Liver (tissue), 3 donors: ENCODE results near the gene SP110.

Experiments used
- EGR1 ChIP-seq, 2 donors: IDR thresholded peaks; 2 replicates each; pipeline ENCODE4 v1.6.1; 2016 to 2018; ENCODE audit warnings: antibody characterized with exemption in 2 of 2, low read depth in 2 of 2
- GABPA ChIP-seq, 2 donors: IDR thresholded peaks in 1 of 2; conservative IDR thresholded peaks in 1 of 2; 2 replicates each; pipeline ENCODE4 v1.6.1; 2016; ENCODE audit warnings: antibody characterized with exemption in 2 of 2, mild to moderate bottlenecking in 1 of 2, moderate library complexity in 1 of 2
- HNF4A ChIP-seq, 2 donors: conservative IDR thresholded peaks; 2 replicates each; pipeline ENCODE4 v1.6.1; 2016; ENCODE audit warnings: antibody characterized with exemption in 2 of 2, mild to moderate bottlenecking in 2 of 2
- HNF4G ChIP-seq: IDR thresholded peaks from 2 replicates; pipeline ENCODE4 v1.6.1; 2016; ENCODE audit warnings: antibody characterized with exemption
- JUND ChIP-seq, 2 donors: IDR thresholded peaks; 2 replicates each; pipeline ENCODE4 v1.6.1; 2016; ENCODE audit warnings: antibody characterized with exemption in 2 of 2
- NR2F2 ChIP-seq: IDR thresholded peaks from 2 replicates; pipeline ENCODE4 v1.6.1; 2016; ENCODE audit warnings: antibody characterized with exemption
- RAD21 ChIP-seq, 2 donors: IDR thresholded peaks; 2 replicates each; pipeline ENCODE4 v1.6.1; 2016; ENCODE audit warnings: antibody characterized with exemption in 2 of 2, mild to moderate bottlenecking in 2 of 2
- RXRA ChIP-seq, 2 donors: IDR thresholded peaks; 2 replicates each; pipeline ENCODE4 v1.6.1; 2017 to 2018; ENCODE audit warnings: antibody characterized with exemption in 2 of 2, mild to moderate bottlenecking in 1 of 2
- TAF1 ChIP-seq: conservative IDR thresholded peaks from 2 replicates; pipeline ENCODE4 v1.6.1; 2016; ENCODE audit warnings: antibody characterized with exemption, mild to moderate bottlenecking
- YY1 ChIP-seq: IDR thresholded peaks from 2 replicates; pipeline ENCODE4 v1.6.1; 2016; ENCODE audit warnings: antibody characterized with exemption, mild to moderate bottlenecking
- TF ChIP-seq, protein P1 (sequence below): IDR thresholded peaks from 2 replicates; pipeline ENCODE4 v1.6.1; 2016; ENCODE audit warnings: antibody characterized with exemption
- TF ChIP-seq, protein P2 (sequence below): fragments of 150-350 bp; IDR thresholded peaks from 2 replicates; pipeline ENCODE4 v1.5.1; 2017; ENCODE audit warnings: improper control_type of control experiment, low read depth, low read length; ENCODE audit not compliant: missing input control
- TF ChIP-seq, protein P3 (sequence below): IDR thresholded peaks from 2 replicates; pipeline ENCODE4 v1.6.1; 2016; ENCODE audit warnings: antibody characterized with exemption
- TF ChIP-seq, protein P4 (sequence below): IDR thresholded peaks from 2 replicates; pipeline ENCODE4 v1.6.1; 2016; ENCODE audit warnings: antibody characterized with exemption, mild to moderate bottlenecking
- donor health status: healthy.
- donor health status: healthy.

DNA sequence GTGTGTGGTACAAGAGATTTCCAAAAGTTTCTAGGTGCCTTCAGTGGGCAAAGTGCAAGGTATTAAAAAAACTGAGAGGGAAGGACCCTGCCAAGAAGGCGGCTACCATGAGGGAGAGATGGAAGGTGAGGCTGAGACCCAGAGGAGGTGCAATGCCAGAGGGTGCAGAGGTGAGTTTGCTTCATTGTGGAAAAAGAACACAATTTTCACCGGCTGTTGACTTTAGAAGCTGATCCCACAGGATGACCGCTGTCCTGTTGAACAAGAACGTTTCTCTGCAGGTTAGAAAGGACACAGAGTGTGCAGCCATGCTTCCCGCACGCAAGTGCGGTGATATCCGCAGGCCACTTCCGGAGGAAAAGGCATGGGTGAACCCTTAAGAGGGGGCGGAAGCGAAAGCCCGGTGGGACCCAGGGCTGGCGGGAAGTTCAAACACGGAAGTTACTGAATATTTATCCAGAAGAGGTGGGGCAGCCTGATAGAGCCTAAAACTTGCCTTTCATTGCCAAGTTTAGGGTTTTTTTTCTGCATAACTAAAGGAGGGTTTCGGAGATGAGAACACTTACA is 16.6 kb downstream of the SP110 start:
- no peak for TF ChIP-seq NR2F2
- TF ChIP-seq, protein P1, sequence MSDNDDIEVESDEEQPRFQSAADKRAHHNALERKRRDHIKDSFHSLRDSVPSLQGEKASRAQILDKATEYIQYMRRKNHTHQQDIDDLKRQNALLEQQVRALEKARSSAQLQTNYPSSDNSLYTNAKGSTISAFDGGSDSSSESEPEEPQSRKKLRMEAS, result no peak
- TF ChIP-seq, protein P2, sequence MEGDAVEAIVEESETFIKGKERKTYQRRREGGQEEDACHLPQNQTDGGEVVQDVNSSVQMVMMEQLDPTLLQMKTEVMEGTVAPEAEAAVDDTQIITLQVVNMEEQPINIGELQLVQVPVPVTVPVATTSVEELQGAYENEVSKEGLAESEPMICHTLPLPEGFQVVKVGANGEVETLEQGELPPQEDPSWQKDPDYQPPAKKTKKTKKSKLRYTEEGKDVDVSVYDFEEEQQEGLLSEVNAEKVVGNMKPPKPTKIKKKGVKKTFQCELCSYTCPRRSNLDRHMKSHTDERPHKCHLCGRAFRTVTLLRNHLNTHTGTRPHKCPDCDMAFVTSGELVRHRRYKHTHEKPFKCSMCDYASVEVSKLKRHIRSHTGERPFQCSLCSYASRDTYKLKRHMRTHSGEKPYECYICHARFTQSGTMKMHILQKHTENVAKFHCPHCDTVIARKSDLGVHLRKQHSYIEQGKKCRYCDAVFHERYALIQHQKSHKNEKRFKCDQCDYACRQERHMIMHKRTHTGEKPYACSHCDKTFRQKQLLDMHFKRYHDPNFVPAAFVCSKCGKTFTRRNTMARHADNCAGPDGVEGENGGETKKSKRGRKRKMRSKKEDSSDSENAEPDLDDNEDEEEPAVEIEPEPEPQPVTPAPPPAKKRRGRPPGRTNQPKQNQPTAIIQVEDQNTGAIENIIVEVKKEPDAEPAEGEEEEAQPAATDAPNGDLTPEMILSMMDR, result no peak
- no peak for TF ChIP-seq EGR1 (IDR thresholded peaks at IDR 0.05; ENCODE audit: low read depth in 2 of 2)
- no peak for TF ChIP-seq RXRA (IDR thresholded peaks at IDR 0.05)
- no peak for TF ChIP-seq GABPA (IDR thresholded peaks at IDR 0.05 in 1 of 2, conservative IDR thresholded peaks at IDR 0.05 in 1 of 2)
- no peak for TF ChIP-seq JUND (IDR thresholded peaks at IDR 0.05)
- TF ChIP-seq, protein P3, sequence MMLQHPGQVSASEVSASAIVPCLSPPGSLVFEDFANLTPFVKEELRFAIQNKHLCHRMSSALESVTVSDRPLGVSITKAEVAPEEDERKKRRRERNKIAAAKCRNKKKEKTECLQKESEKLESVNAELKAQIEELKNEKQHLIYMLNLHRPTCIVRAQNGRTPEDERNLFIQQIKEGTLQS, result no peak
- TF ChIP-seq TAF1, result no peak
- no peak for TF ChIP-seq RAD21 (IDR thresholded peaks at IDR 0.05)
- TF ChIP-seq, protein P4, sequence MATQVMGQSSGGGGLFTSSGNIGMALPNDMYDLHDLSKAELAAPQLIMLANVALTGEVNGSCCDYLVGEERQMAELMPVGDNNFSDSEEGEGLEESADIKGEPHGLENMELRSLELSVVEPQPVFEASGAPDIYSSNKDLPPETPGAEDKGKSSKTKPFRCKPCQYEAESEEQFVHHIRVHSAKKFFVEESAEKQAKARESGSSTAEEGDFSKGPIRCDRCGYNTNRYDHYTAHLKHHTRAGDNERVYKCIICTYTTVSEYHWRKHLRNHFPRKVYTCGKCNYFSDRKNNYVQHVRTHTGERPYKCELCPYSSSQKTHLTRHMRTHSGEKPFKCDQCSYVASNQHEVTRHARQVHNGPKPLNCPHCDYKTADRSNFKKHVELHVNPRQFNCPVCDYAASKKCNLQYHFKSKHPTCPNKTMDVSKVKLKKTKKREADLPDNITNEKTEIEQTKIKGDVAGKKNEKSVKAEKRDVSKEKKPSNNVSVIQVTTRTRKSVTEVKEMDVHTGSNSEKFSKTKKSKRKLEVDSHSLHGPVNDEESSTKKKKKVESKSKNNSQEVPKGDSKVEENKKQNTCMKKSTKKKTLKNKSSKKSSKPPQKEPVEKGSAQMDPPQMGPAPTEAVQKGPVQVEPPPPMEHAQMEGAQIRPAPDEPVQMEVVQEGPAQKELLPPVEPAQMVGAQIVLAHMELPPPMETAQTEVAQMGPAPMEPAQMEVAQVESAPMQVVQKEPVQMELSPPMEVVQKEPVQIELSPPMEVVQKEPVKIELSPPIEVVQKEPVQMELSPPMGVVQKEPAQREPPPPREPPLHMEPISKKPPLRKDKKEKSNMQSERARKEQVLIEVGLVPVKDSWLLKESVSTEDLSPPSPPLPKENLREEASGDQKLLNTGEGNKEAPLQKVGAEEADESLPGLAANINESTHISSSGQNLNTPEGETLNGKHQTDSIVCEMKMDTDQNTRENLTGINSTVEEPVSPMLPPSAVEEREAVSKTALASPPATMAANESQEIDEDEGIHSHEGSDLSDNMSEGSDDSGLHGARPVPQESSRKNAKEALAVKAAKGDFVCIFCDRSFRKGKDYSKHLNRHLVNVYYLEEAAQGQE, result no peak
- TF ChIP-seq HNF4G, result no peak
- no peak for TF ChIP-seq HNF4A (conservative IDR thresholded peaks at IDR 0.05)
- no peak for TF ChIP-seq YY1
